ENCODE results near the gene RALGAPA1.
"Not testable (repeated sequence)": the region's sequence is repeated elsewhere in the genome, so short reads cannot be mapped to it uniquely, and the experiment has no call there.

RALGAPA1 gene

DNA sequence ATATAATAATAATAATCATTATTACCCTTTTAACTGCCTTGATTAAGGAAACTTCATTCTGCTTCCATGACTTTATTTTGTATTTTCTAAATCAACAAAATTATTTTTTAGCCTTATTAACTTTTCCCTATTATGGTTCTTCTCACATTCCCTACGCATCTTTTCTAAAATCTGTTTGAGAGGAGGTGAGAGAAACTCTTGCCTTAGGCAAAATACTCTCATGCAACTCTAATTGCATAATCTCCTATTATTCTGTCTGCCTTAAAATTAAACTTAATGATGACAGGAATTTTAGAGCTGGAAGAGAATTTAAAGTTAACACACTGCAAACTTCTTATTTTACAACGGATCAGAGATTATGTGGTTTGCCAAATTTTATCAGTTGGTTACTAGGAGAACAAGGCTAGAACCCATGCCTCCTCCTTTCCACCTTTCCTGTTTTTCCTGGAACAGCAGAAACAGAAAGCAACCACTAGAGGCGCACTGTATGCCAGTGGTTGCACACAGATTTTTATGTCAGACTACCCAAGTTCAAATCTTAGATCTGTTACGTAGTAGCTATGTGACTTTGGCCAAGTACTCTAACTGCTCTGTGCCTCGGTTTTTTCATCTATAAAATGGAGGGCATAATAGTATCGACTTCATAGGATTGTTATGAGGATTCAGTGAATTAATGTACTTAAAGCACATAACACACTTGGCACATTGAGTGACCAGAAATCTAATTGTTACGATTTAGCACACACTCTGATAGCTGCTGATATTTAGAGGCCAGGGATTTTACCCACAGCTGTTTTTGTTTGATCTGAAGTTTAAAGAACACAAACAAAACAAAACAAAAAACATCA lies 12.7 kb upstream of the RALGAPA1 start:
- no peak for DNase-seq (ENCODE audit: low read depth)

DNA sequence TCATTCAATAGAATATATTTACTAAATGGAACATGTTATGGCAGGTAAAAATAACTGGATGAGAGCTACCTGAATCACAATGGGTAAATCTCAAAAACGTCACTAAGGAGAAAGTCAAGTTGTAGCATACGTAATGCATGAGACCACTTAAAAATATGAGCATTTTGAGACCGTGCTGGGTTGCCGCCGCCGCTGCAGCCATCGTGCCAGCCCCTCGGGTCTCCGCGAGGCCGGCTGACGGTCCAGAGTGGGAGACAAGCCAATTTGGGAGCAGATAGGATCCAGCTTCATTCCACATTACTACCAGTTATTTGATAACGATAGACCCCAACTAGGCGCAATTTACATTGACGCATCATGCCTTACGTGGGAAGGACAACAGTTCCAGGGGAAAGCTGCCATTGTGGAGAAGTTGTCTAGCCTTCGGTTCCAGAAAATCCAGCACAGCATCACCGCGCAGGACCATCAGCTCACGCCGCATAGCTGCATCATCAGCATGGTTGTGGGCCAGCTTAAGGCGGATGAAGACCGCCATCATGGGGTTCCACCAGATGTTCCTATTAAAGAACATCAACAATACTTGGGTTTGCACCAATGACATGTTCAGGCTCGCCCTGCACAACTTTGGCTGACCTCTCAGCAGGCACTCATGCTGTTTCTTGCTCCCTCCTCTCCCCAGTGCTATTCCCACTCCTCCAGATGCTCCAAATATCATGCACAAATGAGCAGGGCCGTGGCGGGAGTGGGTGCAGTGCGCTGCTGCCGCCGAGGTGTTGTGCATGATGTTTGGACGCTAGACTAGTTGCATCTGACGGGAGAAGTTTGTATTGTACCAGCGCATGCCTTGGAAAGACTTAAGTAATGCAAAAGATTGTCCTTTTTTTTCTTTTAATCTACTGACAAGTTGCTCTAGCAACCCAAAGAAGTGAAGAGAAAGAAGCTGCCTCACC lies 10.8 kb upstream of the RALGAPA1 start:
- no peak for DNase-seq (ENCODE audit: low read depth)

DNA sequence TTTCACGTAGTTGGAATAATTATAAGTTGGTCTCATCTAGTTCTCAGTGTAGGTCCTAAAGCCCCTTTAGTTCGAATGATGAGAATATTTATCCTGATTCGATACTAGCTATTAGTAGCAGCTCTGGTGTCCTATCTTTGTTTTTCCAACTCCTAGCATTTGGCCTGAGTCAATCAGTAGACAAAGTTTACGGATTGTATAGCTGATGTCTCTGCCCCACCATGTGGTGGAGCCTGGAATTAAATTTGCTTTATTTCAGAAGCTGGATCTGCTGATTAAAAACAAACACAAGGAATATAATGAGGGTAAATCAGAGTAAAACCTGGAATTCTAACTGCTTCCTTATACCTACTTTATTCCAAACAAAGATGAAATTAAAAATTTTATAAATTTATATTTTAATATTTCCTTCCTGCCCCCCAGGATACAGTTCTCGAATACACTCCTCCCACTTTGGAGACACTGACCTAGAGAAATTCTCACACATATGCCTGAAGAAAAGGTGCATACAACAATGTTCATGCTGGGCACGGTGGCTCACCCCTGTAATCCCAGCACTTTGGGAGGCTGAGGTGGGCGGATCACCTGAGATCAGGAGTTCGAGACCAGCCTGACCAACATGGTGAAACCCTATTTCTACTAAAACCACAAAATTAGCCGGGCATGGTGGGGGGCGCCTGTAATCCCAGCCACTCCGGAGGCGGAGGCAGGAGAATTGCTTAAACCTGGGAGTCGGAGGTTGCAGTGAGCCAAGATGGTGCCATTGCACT lies 9.4 kb upstream of the RALGAPA1 start:
- DNase-seq (ENCODE audit: low read depth): no peak

DNA sequence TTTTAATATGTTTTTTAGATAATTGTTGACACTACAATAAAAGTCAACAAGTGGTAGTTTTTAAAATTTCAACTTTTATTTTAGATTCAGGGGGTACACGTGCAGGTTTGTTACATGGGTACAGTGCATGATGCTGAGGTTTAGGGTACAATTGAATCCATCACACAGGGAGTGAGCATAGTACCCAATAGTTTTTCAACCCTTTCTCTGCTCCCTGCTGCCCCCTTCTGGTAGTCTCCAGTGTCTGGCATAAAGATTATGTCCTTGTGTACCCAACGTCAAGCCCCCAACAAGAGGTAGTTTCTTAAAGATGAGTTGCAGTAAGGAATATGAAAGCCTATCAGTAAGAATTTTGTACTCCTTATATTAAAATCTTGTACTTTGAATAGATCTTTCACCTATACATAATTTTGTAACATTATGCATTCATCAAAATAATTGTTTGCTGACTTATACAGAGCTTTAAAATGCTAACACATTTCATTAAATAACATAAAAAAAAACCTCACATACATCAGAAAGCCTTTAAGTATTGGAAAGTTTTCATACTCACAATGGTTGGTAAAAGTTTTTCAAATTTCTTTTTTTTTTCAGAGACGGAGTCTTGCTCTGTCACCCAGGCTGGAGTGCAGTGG lies 5.4 kb upstream of the RALGAPA1 start:
- DNase-seq (ENCODE audit: low read depth): peak; percentile 78

DNA sequence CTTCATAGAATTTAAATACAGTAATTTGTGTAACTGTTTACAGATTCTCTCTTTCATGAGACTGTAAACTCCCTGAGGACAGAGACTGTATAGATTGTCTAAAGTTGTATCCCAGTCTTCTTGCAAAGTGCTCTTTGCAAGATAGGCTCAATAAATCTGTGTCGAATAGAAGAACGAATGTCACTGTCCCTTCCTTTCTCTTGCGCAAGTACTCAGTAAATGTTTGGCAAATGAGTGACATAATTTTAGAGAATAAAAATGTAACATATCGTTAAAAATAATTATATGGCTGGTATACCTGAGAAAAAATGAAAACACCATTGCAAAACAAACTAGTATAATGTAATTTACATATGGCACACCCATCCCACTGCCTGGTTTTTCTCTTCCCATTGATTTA lies 1.9 kb upstream of the RALGAPA1 start:
- no peak for DNase-seq (ENCODE audit: low read depth)

DNA sequence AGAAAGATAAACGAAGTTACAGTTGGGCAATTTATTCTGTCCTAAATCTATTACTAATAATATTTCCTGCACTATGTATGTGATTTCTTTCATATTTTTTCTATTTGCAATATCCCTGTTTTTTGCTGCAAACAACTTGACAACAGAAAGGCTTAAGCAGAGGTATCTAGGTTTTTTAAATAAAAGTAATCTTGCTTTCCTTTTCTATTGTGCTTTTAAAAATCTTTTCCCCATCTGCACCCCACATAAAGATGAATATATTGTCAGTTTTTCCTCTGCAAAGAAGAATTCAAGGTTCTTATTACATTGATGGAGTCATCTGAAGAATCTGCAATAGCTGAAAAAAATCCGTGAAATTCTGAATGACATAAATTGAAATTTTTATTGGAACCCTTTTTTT lies 502 bp upstream of the RALGAPA1 start:
- DNase-seq (ENCODE audit: low read depth): no peak

DNA sequence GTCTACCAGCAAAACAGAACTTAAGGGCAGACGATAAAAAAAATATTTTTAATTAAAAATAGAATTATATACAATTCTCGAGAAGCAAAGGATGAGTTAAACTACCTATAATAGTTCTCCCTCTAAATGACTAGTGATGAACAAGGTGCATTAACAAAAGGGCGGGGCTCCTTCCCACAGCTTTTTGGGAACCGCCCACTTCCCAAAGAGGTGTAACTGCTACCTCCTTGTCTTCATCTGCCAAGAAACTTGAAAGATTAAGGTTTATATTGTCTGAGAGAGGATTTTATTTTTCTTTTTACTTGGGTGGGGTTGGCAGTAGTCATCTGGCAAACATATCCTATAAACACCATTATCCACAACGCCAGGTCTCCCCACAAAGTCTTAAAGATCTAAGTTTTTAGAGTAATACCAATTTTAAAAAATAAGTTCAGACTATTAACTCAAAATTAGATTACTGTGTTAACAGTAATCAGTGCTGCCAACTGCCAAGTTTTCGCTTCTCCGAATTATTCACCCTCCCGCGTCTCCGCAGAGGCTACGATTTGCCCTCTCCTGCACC lies 938 bp downstream of the RALGAPA1 start:
- no peak for DNase-seq (ENCODE audit: low read depth)

- no peak for DNase-seq (ENCODE audit: low read depth)
Measured at GRCh38 chr14:35807131-35807961, 1.7 kb downstream of the RALGAPA1 start.

DNA sequence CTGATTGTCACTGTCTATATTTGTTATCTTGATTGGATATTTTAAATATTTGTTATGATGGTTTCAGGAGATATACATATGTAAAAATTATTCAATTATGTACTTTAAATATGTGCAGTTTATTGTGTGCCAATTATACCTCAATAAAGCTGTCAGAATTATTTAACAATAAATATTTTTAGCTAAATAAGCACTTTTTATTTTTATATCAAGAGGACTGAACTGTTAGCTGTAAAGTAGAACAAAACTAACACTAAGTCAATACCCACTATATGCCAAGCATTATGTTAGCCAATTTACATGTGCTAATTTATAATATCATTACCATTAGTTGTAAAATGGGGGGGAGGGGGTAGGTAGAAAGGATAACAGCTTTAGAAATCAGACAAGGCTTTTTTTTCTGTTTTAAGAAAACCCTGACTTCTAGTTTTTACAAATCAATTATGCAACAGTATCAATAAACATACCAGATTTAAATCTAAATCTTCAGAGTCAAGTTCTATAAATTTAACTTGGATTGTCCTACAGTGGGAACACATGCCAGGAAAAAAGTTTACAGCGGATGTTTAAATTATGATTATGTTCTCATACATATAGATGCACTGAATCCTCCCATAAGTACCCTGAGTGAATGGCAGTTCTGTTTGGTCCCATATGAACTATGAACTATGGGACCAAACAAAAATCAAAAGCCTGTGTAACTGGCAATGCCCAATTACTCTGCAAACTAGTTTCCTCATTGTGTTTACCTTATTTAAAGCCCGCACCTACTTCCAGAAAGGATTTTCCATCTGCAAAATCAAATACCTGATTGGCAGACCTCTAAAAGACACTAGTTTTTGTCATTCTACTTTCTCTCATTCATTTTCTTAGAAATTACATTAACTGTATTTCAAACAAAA lies 2.8 kb downstream of the RALGAPA1 start:
- DNase-seq (ENCODE audit: low read depth): no peak

GRCh38 chr14:35797796-35798195 lies 11.3 kb downstream of the RALGAPA1 start:
- DNase-seq (ENCODE audit: low read depth): no peak

DNA sequence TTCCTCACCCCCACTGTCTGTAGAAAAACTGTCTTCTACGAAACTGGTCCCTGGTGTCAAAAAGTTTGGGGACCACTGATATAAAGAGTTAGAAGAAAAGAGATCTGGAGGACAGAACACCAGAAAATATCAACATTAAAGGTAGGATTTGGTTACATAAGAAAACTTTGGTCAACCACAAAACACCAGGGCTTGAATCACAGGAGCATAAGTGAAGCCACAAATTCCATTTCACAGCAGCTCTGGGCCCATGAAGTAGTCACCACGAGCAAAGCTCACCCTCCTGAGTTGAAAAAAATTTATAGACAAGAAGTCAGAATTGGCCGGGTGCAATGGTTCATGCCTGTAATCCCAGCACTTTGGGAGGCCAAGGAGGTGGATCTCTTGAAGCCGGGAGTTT lies 19.4 kb downstream of the RALGAPA1 start:
- DNase-seq (ENCODE audit: low read depth): no peak

DNA sequence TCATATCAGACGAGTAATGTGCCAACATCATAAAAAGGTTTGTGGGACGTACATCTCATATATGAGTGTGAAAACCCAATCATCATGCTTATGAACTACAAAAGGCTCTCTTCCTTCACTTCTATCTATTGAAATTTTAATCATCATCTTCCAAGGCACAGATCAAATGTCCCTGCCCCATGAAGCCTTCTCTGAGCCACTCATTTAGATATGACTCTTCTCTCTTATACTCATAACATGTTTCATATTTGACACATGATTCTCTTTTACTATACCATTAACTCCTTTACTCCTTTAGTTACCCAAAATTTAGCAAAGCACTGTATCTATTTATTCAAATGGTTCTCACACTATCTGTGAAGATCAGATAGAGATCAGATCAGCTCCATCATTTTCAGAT lies 22.2 kb downstream of the RALGAPA1 start:
- DNase-seq (ENCODE audit: low read depth): no peak

DNA sequence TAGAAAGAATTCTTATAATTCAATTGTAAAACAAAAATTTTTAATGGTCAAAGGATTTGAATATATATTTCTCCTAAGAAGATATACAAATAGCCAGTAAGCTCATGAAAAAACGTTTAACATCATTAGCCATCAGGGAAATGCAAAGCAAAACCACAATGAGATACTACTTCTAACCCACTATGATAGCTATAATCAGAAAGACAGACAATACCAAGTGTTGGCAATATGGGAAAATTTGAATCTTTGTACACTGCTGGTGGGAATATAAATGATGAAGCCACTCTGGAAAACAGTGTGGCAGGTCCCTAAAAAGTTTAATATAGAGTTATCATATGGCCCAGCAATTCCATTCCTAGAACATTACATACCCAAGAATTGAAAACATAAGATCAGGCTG lies 25.4 kb downstream of the RALGAPA1 start:
- DNase-seq (ENCODE audit: low read depth): no peak

GRCh38 chr14:35779368-35779767 lies 29.7 kb downstream of the RALGAPA1 start:
- DNase-seq (ENCODE audit: low read depth): no peak

DNA sequence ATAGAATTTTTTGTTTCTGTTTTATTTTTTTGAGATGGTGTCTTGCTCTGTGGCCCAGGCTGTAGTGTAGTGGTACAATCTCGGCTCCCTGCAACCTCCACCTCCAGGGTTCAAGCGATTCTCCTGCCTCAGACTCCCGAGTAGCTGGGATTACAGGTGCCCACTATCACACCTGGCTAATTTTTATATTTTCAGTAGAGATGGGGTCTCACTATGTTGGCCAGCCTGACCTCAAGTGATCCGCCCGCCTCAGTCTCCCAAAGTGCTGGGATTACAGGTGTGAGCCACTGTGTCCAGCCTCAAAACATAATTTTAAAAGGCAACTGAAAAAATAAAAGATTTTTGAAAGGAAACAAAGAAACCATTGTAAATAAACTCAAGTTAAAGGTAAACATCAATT lies 31.5 kb downstream of the RALGAPA1 start:
- not testable (repeated sequence) for DNase-seq (ENCODE audit: low read depth)

GRCh38 chr14:35776823-35777222 lies 32.3 kb downstream of the RALGAPA1 start:
- DNase-seq (ENCODE audit: low read depth): no peak

GRCh38 chr14:35776085-35776484 lies 33.0 kb downstream of the RALGAPA1 start:
- not testable (repeated sequence) for DNase-seq (ENCODE audit: low read depth)

DNA sequence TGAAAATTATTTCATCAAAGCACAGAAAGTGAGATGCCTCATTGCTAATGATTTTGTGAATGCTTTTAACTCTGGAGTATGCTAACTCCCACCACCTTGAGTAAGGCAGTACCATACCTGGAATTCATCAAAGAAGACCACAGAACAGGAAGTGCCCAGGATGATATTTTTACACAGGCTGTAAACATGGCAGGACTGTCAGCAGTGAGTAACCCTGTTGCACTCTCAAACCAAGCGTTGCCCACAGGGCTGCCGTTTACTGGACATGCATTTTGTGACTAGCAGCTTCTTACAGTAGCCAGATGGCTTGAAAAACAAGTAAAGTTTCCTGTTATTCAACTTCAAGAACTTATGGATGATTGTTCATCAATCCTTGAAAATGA lies 42.4 kb downstream of the RALGAPA1 start:
- DNase-seq (ENCODE audit: low read depth): no peak

DNA sequence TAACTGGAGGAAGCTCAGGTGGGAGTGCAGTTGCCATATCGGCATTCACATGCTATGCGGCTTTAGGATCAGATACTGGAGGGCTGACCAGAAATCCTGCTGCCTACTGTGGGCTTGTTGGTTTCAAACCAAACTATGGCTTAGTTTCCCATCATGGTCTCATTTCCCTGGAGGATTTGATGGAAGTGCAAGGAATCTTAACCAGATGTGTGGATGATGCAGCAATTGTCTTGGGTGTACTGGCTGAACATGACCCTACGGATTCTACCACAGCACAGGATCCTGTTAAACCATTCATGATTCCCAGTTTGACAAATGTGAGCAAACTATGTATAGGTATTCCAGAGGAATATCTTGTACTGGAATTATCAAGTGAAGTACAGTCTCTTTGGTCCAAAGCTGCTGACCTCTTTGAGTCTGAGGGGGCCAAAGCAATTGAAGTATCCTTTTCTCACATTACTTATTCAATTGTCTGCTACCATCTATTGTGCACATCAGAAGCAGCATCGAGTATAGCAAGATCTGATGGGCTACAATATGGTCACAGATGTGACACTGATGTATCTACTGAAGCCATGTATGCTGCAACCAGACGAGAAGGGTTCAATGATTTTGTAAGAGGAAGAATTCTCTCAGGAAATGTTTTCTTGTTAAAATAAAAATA lies 42.9 kb downstream of the RALGAPA1 start:
- DNase-seq (ENCODE audit: low read depth): no peak
